Measurements from ENCODE around the gene MEF2C.
A peak's percentile ranks its signal among the peaks of the same experiment; 100 is the strongest.
"Not testable (repeated sequence)": the region's sequence is repeated elsewhere in the genome, so short reads cannot be mapped to it uniquely, and the experiment has no call there.

MEF2C gene

DNA sequence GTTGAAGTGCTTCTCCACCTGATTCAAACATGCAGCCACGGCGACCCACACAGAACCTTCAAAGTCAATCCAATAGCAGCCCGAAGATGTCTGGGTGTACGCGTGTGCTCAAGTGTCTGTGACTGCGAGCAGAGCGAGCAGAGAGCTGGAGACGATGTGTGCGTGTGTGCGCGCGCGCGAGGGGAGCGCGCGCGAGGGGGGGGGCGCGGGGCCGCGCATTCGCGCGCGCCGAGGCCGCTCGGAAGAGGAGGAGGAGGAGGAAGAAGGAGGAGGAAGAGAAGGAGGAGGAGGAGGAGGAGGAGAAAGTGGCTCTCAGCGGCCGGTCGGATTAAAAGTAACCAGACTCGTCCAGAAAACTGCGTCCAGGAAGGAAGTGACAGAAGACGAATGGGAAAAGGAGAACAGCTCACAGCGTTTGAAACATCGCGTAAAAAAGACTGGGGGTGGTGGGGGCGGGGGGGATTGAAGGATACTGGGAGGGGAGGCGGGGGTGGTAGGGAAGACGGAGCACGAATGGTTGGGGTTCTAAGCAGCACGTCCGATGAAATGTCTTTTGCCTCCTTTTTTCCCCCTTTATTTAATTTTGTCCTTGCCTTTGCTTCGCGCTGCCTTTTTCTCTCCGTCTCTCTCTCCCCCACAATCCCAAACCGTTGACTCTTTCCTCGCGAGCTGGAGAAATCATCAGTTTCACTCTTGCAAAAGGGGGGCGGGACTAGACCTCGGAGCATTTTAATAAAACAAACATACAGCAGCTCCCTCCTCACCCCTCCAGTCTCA, at the start of gene MEF2C:
TSS of gene MEF2C (minus strand) at position 126 of the 777 bp plus-strand sequence. CDS start 59,396 bp downstream, outside the sequence.
- peak; percentile 55 for DNase-seq (ENCODE audit: low read depth)

DNA sequence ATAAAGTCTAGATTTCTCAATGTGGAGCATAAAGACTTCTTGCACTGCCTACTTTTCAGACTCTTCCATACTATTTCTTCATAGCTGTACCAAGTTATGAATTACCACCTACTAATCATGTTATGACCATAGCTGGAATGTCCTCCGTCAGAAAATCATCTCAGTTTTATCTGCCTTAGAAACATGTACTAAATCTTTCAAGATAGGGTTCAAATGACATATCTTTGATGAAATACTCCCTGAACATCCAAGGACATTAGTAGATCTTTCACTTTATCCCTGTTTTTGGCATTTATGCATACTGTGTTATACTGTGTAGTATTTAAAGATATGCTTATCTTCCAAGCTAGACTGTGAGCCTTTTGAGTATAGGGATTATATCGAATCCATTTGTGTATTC, 49.6 kb upstream of the MEF2C start:
- DNase-seq (ENCODE audit: low read depth) = no peak

DNA sequence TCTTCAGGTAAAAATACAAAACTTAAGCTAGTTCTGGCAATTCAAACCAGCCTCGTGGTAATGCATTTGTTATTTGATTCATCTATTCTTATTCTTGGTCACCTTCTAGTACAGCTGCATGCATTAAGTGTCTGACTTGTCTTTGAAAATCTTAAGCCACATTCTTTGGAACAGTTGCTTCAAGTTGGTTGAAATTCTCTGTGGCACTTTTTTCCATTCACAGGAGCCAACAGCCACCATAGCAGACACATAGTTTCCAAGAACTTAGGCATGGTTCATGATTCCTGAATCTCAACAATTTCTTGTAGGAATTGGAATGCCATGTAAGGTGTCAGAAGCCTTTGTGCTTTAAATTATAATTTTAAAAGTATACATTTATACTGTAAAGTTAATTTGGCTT, 47.4 kb upstream of the MEF2C start:
- DNase-seq (ENCODE audit: low read depth) = no peak

DNA sequence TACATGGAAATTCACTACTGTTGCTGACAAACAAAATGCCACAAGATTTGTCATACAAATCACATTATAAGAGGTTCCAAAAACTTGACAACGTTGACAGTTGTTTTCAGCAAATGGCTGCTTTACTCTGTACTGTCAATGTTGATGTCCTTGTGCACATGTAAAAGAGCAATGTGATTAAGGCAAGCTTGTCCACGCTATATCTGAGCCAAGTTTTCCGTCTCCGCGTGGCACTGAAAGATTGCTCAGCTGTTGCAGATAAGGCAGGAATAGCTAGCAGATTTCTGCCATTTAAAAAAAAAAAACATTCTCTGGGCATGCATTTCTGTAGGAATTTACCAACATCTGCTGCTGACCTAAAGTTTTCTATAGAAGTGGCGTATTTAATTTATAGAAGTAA, 46.4 kb upstream of the MEF2C start:
- no peak for DNase-seq (ENCODE audit: low read depth)

DNA sequence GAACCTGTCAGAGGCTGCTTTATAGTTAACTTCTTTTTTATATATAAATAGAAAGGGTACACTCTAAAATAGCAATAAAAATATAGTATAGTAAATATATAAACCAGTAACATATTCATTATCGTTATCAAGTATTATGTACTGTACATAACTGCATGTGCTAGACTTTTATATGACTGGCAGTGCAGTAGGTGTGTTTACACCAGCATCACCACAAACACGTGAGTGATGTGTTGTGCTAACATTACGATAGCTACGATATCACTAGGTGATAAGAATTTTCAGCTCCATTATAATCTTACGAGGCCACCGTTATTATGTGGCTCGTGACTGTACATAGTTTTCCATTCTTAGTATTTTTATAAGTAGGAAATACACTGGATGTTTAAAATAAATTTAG, 43.8 kb upstream of the MEF2C start:
- DNase-seq (ENCODE audit: low read depth) = no peak

DNA sequence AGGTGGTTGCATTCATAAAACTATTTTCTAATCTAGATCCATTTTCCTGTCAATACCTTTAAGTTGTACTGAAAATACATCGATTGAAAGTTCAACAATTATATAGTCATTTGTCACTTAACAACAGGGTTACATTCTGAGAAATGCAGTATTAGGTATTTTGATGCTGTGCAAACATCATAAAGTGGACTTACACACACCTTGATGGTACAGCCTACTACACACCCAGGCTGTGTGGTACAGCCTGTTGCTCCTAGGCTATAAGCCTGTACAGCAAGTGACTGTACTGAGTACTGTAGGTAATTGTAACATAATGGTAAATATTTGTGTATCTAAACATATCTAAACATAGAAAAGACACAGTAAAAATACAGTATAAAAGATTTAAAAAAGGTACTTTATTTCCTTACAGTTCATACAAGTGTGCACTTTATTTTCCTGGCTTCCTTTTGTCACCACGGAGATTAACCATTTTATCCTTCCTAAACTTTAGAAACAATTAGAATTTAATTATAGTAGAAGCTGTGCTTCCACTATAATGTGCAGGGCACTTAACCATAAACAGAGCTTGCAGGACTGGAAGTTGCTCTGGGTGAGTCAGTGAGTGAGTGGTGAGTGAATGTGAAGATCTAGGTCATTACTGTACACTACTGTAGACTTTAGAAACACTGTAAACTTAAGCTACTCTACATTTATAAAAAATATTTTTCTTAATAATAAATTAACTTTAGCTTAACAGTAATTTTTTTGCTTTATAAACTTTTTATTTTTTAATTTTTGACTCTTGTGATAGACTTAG, 42.9 kb upstream of the MEF2C start:
- no peak for DNase-seq (ENCODE audit: low read depth)

DNA sequence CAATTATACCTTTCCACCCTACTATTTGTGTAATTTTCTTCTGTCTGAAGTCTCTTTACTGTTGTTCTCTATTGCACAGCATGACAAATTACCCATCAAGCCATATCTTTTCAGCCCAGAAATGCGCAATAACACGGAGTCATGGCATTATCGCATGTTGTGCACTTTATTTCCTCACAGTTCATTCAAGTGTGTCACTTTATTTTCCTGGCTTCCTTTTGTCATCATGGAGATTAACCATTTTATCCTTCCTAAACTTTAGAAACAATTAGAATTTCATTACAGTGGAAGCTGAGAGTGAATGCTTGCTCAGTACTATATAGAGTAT, 41.3 kb upstream of the MEF2C start:
- no peak for DNase-seq (ENCODE audit: low read depth)

DNA sequence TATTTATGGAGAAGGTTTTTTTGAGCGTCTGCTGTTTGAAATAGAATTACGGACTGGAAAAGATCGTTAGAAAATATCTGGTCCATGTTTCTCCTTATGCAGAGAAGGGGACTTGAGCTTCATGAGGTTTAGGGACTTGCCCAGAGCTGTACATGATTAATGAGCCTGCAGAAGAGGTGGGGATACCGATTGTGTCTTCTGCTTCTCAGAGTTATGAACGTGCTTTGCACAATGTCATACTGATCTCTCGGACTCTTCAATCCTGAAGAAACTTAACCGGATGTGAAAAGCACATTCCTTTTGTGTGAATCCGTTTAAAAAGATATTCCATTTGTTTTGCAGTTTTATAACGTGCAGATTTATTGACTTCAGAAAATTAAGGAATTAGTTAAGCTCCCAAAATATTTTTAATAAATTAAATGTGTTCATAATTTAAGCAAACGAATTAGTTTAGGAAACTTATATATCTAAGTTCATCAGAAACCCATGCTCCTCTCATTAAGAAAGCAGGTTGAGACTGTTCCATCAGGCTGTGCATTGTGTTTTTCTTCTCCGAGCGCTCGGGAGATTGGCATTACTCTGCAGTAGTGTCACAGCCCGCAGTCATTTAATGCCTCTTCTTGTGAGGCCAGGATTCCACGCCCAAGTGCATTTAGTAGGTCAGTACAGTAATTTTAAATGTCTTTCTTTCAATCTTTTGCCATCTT, 40.8 kb upstream of the MEF2C start:
- no peak for DNase-seq (ENCODE audit: low read depth)

DNA sequence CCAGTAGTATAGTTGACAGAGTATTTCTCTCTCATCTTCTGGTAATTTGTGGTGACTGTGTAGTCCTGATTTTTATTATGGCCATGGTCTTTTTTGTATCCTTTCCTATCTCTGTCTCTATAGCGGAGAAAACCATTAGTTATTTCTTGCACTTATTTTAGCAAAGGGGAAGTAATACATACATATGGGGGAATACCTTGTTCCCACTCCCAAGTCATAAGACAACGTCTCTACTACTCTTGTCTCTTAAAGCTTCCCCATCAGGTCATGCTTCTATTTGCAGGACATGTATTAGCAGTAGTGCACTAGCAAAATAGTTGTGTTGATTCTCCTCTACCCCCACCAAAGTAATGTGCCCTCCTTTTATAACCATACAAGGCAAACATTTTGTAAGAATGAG, 29.8 kb upstream of the MEF2C start:
- DNase-seq (ENCODE audit: low read depth) = not testable (repeated sequence)

DNA sequence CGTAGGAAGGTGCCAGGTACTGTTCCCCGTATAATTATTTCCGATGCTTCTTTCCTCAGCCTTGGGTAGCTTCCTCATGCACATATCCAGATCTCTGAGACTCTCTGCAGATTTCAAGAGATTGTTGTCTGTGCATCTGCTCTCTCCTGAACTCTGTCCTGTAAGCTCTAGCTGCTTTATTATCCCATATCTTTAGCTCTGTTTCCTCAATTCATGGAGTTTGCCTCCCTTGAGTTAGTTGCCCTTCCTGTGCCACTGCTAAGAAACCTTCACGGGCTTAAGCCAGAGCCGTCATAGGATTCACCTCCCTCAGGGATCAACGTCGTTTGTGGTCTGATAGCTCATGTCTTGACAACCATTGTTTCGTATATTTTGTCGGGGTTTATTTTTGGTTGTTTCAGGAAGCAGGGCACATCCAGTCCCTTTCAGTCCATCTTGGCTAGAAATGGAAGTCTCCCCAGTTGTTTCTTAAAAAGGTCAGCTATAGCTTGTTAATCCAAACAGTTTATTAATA, 28.1 kb upstream of the MEF2C start:
- not testable (repeated sequence) for DNase-seq (ENCODE audit: low read depth)

DNA sequence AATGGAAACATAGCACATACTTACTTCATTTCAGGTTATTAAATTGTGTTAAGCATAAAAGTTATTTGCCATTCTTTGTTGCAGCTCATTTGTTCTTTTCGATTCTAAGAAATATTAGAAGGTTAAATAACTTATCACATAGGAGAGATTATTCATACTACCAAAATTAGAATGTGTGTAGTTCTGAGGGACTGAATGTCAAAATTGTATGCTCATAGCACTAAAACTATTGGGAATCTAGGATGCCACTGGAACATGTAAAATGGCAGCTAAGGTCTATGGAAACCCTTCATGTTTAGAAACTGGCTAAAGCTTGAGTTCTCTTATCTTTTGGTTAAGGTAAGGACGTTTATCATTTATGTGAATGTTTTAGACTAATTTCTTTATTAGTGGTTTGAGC, 21.5 kb upstream of the MEF2C start:
- DNase-seq (ENCODE audit: low read depth) = not testable (repeated sequence)

DNA sequence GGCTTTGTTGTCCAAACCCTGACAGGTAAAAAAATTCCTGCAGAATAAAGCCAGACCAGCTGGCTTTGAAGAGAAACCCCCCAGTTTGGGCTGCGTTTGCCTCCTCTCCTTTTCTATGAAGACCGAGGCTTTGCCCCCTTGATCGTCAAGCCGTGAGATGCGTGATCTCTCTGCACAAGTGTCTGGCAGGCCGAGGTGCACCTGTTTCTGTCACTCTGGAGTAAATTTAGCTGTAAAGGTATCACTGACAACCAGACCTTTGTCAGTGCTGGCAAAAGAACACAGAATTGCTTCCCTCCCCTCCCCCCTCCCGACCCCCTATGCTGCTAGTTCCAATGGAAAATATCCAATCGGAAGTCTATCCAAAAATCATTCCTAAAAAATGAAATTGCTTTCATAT, 21.0 kb upstream of the MEF2C start:
- not testable (repeated sequence) for DNase-seq (ENCODE audit: low read depth)

DNA sequence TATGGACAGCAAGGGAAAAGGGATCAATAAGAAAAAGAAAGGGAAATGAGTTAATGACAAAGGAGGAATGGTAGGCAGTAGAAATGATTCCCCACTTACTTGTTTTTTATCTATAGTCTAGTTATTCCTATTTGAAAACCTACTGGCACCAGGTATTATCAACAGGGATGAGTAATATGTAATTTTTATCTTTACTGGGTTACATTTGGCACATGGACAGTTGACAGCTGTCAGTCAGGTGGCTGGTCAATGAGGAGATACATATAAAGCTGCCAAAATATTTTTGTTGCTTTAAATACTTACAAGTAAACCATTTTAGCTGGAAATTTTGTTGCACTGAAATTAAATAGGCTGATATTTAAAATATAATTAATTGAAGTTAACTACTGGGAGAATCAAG, 18.1 kb upstream of the MEF2C start:
- not testable (repeated sequence) for DNase-seq (ENCODE audit: low read depth)

DNA sequence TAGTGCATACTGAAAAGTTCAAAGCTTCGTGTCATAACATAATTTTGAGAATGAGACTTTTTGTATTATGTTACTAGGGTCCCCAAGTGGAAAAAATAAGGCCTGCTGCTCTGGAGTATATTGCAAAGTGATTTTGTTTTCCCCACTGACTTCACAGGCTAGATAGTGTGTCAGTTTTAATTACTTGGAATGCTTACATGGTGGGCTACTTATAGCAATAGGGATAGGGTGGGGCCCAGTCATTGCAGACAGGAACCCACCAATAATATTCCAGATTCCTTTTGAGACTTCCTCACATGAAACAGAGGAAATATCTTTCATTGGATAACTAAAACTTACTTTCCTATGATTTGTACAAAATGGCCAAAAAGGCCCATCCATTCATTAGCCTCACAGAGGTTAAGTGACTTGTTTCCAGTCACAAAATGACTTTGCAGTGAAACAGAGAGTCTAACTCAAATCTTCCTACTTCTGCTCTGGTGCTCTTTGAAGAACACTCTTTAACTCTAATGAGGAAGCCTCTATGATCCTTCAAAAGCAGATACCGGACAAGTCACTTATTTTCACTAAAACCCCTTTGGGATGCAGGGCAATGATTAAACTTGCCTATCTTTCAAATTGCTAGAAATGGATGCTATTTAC, 16.2 kb upstream of the MEF2C start:
- no peak for DNase-seq (ENCODE audit: low read depth)

DNA sequence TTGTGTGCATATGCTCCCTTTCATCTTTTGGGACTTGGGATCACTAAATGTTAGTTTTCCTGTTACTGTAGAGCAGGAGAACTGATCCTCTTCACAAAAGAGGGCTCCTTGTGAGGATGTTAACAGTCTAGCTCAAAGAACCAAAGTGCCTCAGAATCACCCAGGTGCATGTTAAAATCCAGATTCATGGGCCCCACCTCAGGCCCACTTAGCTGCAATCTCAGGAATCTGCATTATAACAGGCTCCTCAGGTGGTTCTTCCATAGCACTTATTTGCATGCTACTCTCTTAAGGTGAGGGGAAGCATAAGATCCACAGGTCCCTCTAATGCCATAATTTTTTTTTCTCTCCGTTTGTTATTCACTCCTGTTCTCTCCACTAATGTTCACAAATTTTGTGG, 14.8 kb upstream of the MEF2C start:
- no peak for DNase-seq (ENCODE audit: low read depth)

DNA sequence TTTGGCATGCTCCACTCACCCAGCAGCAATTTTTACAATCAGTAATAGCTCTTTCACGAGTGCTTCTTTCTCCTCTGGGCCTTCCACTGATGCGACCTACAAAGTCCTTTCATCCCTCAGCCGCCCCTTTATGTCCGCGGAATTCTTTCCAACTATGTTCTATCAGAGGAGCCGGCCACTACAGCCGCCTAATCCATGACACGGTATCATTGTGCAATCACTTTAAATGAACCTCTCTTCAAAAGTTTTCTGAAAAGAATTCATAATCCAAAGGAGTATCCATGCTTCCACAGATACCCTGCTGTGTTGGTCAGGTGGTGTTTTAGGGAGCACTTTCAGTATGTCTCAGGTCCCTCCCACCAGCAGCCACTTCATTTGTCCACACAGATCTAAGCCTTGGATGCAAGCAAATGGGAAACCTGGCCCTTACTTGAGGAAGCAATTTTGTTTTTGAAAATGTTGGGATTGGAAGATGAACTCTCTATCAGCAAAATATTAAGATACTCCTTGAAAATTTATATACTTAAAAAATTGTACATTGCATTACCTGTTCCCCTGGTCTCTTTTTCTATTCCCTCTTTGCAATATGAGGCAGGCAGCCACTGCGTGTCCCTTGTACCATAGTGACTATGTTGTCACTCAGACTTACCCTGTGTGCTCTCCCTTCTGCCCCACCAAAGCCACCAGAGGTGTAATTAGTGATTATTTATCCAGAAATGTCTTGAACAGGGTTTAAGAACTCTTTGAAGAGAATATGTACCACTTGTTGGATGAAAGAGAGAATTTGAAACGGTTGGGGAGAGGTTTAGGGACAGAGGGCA, 12.9 kb upstream of the MEF2C start:
- no peak for DNase-seq (ENCODE audit: low read depth)

DNA sequence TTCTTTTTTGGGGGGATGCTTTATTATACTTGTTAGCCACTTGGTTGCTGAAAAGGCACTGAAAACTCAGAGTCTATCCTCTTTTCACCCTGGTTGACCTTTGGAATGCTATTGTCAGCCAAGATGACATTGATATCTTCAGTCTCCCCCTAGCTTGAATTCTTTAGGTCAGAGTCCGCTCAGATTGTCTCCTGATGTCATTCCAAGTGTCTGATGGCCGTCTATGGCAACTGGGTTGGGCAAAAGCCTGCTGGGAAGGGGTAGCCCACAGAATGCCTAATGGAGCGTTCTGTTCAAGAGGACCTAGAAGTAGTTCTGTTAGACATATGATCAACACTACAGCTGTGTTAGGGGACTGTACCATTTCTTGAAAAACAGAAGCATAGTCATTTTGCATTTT, 9.7 kb upstream of the MEF2C start:
- DNase-seq (ENCODE audit: low read depth) = no peak

DNA sequence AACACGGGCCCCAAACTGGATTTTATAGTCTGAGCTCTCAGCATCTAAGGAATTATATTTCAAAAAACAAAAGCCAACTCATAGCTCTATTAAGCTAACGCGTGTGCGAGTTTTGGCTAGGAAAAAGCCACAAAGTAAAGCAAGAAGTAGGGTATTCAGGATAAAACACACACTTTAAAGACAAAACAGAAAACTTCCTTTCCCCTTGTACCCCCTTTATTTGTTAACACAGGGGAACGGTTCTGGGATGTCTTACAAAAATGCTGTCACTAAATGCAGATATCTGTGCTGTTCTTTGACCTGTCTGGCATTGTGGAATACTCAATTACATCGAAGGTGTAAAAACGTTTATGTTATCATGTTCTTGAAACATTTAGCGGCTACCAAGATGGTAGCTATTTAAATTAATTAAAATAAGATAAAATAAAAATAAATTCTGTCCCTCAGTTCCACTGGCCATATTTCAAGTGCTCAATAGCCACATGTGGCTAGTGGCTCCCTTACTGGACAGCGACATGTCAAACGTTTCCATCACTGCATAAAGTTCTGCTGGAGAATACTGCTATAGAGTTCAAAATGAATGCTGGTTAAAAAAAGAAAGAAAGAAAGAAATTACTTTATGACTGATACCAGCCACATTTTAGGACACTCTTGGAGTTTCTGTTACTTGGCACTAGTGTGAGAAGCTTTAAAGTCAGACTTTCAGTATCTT, 7.2 kb upstream of the MEF2C start:
- DNase-seq (ENCODE audit: low read depth) = no peak

DNA sequence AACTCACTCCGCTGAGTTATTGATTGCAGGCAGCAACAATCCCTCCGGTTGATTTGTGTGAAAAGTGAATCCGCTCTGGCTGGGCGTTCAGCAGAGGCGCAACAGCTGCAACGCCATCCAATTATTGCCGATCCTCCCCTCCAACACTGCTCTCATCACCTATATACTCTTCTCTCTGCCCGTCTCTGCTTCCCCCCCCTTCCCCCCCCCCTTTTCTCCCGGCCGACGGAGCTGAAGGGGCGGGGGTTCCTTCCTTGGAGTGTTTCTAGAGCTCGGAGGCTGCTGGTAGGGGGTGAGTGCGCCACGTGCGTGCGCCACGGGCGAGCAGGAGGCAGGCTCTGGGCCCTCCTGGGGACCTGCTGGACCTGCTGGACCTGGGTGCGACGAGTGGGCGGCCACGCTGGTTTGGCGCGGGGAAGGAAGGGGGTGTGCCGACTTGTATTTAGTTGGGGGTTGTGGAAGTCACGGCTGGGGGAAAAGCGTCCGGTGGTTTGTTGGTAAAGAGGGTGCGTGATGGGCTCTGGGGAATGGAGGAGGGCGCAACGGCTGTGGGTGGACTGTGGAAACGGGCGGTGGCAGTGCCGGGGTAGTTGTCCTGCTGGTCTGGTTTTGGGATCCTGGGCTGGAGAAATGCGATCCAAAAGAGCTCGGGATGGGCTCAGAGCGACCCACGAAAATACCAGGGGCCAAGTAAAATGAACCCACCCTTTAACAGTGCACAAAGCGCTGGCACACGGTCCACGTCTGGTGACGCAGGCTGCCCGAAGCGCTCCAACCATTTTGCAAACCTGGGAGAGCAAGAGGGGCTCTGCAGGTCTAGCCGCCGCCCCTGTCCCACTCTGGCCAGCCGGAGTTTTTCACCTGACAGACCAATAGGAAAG, 6.4 kb upstream of the MEF2C start:
- DNase-seq (ENCODE audit: low read depth) = peak; percentile 54

DNA sequence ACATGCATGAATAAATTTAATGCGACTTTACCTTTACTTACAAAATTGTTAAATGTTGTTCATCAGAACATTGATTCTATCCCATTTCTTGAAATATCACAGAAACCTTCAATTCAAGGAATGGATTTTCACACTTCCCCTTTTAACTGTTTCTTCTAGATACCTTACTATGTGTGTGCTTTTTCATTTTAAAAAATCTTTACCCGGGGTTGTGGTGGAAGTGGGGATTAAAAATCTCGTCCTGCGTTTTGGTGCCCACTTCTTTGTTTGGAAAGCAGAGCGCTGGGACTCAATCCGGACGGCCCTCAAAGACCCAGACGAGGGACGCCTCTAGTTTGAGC, 5.8 kb upstream of the MEF2C start:
- no peak for DNase-seq (ENCODE audit: low read depth)

Measured in CMK (cell line).